ENCODE data around the gene ANAPC2. TPM values are rescaled to one million over a fixed set of nuclear protein-coding genes. Genes with fewer than 3 reads are reported as not detected.
A peak's percentile ranks its signal among the peaks of the same experiment; 100 is the strongest.

ANAPC2 gene
- total RNA-seq, 2 experiments from 2014 or later: 144 to 149 TPM

- peaks cover 9 to 10% of the 10 kb centered on the region in 2 experiments for H3K27me3 ChIP-seq (ENCODE audit: control insufficient read depth in 1 of 2, insufficient read depth in 2 of 2, low read length in 2 of 2)
- Mint-ChIP-seq H3K36me3 (ENCODE audit: low read depth) (no peaks in the 10 kb centered on the region), H3K9me3 (no peaks in the 10 kb centered on the region), H3K27me3 (peaks cover 15% of the 10 kb centered on the region), H3K27ac (no peak overlapping the region), H3K4me1 (ENCODE audit: low read depth) (no peaks in the 10 kb centered on the region), H3K4me3 (no peak overlapping the region)
- no peak for ATAC-seq (ENCODE audit: poor library complexity)
- H3K9me3 ChIP-seq (ENCODE audit: control insufficient read depth in 1 of 2, insufficient read depth in 1 of 2, low read length in 2 of 2): peaks cover 0 to 11% of the 10 kb centered on the region in 2 experiments
- CTCF ChIA-PET: interaction anchor here (0.7 kb wide), 1 partner anchor 50 kb away, joined by 4 read pairs; the partner anchor contains the start of gene TPRN
- peaks cover 5% of the 10 kb centered on the region for H3K4me1 ChIP-seq (ENCODE audit: insufficient read depth, low read length)
- no peak overlapping the region for H3K4me3 ChIP-seq (ENCODE audit: low read length)
- TF ChIP-seq CTCF (IDR thresholded peaks at IDR 0.05): no peak
- no peak overlapping the region for H3K27ac ChIP-seq (ENCODE audit: low read depth in 1 of 2, low read length in 2 of 2)
- H3K36me3 ChIP-seq (ENCODE audit: insufficient read depth, low read length): no peaks in the 10 kb centered on the region
- POLR2A ChIA-PET: interaction anchor here (0.9 kb wide), 1 partner anchor 21 kb away, joined by 3 read pairs; no protein-coding TSS in a partner anchor
- DNase-seq: peak in 2 of 14 experiments; percentile 70 to 75
- intact Hi-C loops (cut with DNase I, micrococcal nuclease): no loop called here
These were observed 37.5 kb downstream of the ANAPC2 start for GRCh38 chr9:137150617-137151457.

- Mint-ChIP-seq H3K27me3 (peaks cover 10% of the 10 kb centered on the region), H3K4me1 (ENCODE audit: low read depth) (no peaks in the 10 kb centered on the region), H3K36me3 (ENCODE audit: low read depth) (no peaks in the 10 kb centered on the region), H3K4me3 (no peak overlapping the region), H3K27ac (no peak overlapping the region), H3K9me3 (no peaks in the 10 kb centered on the region)
- ATAC-seq (ENCODE audit: poor library complexity) (no peak), DNase-seq (peak in 2 of 14 experiments; percentile 32 to 50)
- Histone ChIP-seq H3K27ac (ENCODE audit: low read depth in 1 of 2, low read length in 2 of 2) (no peak overlapping the region), H3K4me3 (ENCODE audit: low read length) (no peak overlapping the region), H3K27me3 (ENCODE audit: control insufficient read depth in 1 of 2, insufficient read depth in 2 of 2, low read length in 2 of 2) (peaks cover 4 to 7% of the 10 kb centered on the region in 2 experiments), H3K36me3 (ENCODE audit: insufficient read depth, low read length) (no peaks in the 10 kb centered on the region), H3K4me1 (ENCODE audit: insufficient read depth, low read length) (peaks cover 5% of the 10 kb centered on the region), H3K9me3 (ENCODE audit: control insufficient read depth in 1 of 2, insufficient read depth in 1 of 2, low read length in 2 of 2) (peaks cover 0 to 11% of the 10 kb centered on the region in 2 experiments)
- intact Hi-C loops (cut with DNase I, micrococcal nuclease): no loop called here
- ChIA-PET POLR2A (interaction anchor here (0.9 kb wide), 1 partner anchor 21 kb away, joined by 3 read pairs; no protein-coding TSS in a partner anchor), CTCF (no interaction called here)
- no peak for TF ChIP-seq CTCF (IDR thresholded peaks at IDR 0.05)
These were observed 38.3 kb downstream of the ANAPC2 start for GRCh38 chr9:137149942-137150616.

GRCh38 chr9:137149363-137149762 lies 39.0 kb downstream of the ANAPC2 start:
- H3K9me3 ChIP-seq (ENCODE audit: control insufficient read depth in 1 of 2, insufficient read depth in 1 of 2, low read length in 2 of 2): peaks cover 0 to 11% of the 10 kb centered on the region in 2 experiments
- Mint-ChIP-seq H3K27ac (no peak overlapping the region), H3K9me3 (no peaks in the 10 kb centered on the region), H3K4me3 (no peak overlapping the region), H3K4me1 (ENCODE audit: low read depth) (no peaks in the 10 kb centered on the region), H3K27me3 (peaks cover 5% of the 10 kb centered on the region), H3K36me3 (ENCODE audit: low read depth) (no peaks in the 10 kb centered on the region)
- no peaks in the 10 kb centered on the region for H3K36me3 ChIP-seq (ENCODE audit: insufficient read depth, low read length)
- no peak for TF ChIP-seq CTCF (IDR thresholded peaks at IDR 0.05)
- DNase-seq: no peak
- ATAC-seq (ENCODE audit: poor library complexity): no peak
- ChIA-PET POLR2A (no interaction called here), CTCF (no interaction called here)
- intact Hi-C loops (cut with DNase I, micrococcal nuclease): no loop called here
- H3K27me3 ChIP-seq (ENCODE audit: control insufficient read depth in 1 of 2, insufficient read depth in 2 of 2, low read length in 2 of 2): peaks cover 3 to 7% of the 10 kb centered on the region in 2 experiments
- no peak overlapping the region for H3K27ac ChIP-seq (ENCODE audit: low read depth in 1 of 2, low read length in 2 of 2)
- peaks cover 5% of the 10 kb centered on the region for H3K4me1 ChIP-seq (ENCODE audit: insufficient read depth, low read length)
- no peak overlapping the region for H3K4me3 ChIP-seq (ENCODE audit: low read length)

Data from CD4-positive, alpha-beta T cell (primary cell).